Fibroblast of the aortic adventitia (primary cell): Measurements from ENCODE around the gene TIMM10B. TPM values are rescaled to one million over a fixed set of nuclear protein-coding genes. Genes with fewer than 3 reads are reported as not detected.
A peak's percentile ranks its signal among the peaks of the same experiment; 100 is the strongest.

ENCODE experiments used
- DNase-seq: peaks from one replicate; pipeline ENCODE4 v3.0.0-alpha.2; 2010; ENCODE audit warnings: low read depth
- H3K4me3 ChIP-seq: 2 replicates; pipeline ENCODE4 v1.5.1; 2011; ENCODE audit warnings: low read depth, mild to moderate bottlenecking, control low read depth, low read length, moderate library complexity
- CTCF ChIP-seq: IDR thresholded peaks from 2 replicates; pipeline ENCODE4 v1.5.1; 2011; ENCODE audit warnings: mild to moderate bottlenecking, low read length, control low read depth, inconsistent platforms; ENCODE audit not compliant: insufficient read depth
- total RNA-seq: library from RNA; depleted of rRNA; stranded (reverse); fragments of >200 nt; gene quantifications from 2 replicates; pipeline ENCODE4 v1.2.3, GENCODE V29; 2012; ENCODE audit warnings: low replicate concordance

Gene TIMM10B
- total RNA-seq, 1 donor, result 41.8 TPM

- no peak for DNase-seq
- no peak overlapping the region for H3K4me3 ChIP-seq
- no peak for TF ChIP-seq CTCF
Measured at GRCh38 chr11:6526411-6527135, 45.3 kb downstream of the TIMM10B start.

GRCh38 chr11:6529266-6529665 is 48.0 kb downstream of the TIMM10B start:
- H3K4me3 ChIP-seq, result no peak overlapping the region
- no peak for TF ChIP-seq CTCF
- no peak for DNase-seq

- TF ChIP-seq CTCF, result no peak
- DNase-seq, result no peak
- no peak overlapping the region for H3K4me3 ChIP-seq
Measured at GRCh38 chr11:6530848-6531247, 49.5 kb downstream of the TIMM10B start.

GRCh38 chr11:6531267-6531752 is 50.0 kb downstream of the TIMM10B start:
- H3K4me3 ChIP-seq, result no peak overlapping the region
- peak; percentile 68 for DNase-seq
- peak; percentile 84 for TF ChIP-seq CTCF

Other genes starting within 250 kb of the TIMM10B start
- 6.4 and 15.6 TPM in 2 replicates for gene FHIP1B, start 246.9 kb upstream of the TIMM10B start, total RNA-seq
- gene CNGA4, start 242.4 kb upstream of the TIMM10B start, total RNA-seq, result not detected in 2 replicates
- gene CCKBR, start 221.7 kb upstream of the TIMM10B start, total RNA-seq, result not detected in 2 replicates
- gene CAVIN3, start 161.0 kb upstream of the TIMM10B start, total RNA-seq, result 323 and 888 TPM in 2 replicates
- gene SMPD1, start 91.0 kb upstream of the TIMM10B start, total RNA-seq, result 44.8 and 63.9 TPM in 2 replicates
- gene APBB1, start 62.4 kb upstream of the TIMM10B start, total RNA-seq, result 41.8 and 52.4 TPM in 2 replicates
- gene HPX, start 40.5 kb upstream of the TIMM10B start, total RNA-seq, result 1.2 TPM in 1 of 2 replicates, not detected in the other
- gene TRIM3, start 7.6 kb upstream of the TIMM10B start, total RNA-seq, result 18.9 and 23.8 TPM in 2 replicates
- gene ARFIP2, start 170 bp upstream of the TIMM10B start, total RNA-seq, result 45.7 and 49.1 TPM in 2 replicates
- gene DNHD1, start 15.8 kb downstream of the TIMM10B start, total RNA-seq, result 6.7 and 8.2 TPM in 2 replicates
- 8.2 and 10.2 TPM in 2 replicates for gene RRP8, start 122.1 kb downstream of the TIMM10B start, total RNA-seq
- 115 and 145 TPM in 2 replicates for gene ILK, start 122.3 kb downstream of the TIMM10B start, total RNA-seq
- 46.3 and 101 TPM in 2 replicates for gene TAF10, start 130.7 kb downstream of the TIMM10B start, total RNA-seq
- 49.3 and 60.2 TPM in 2 replicates for gene TPP1, start 137.9 kb downstream of the TIMM10B start, total RNA-seq
- 5.2 and 19.0 TPM in 2 replicates for gene DCHS1, start 174.3 kb downstream of the TIMM10B start, total RNA-seq
- 26.6 and 49.1 TPM in 2 replicates for gene MRPL17, start 201.8 kb downstream of the TIMM10B start, total RNA-seq